ENCODE data around the gene RNF157.
"Not testable (repeated sequence)": the region's sequence is repeated elsewhere in the genome, so short reads cannot be mapped to it uniquely, and the experiment has no call there.

Gene RNF157

DNA sequence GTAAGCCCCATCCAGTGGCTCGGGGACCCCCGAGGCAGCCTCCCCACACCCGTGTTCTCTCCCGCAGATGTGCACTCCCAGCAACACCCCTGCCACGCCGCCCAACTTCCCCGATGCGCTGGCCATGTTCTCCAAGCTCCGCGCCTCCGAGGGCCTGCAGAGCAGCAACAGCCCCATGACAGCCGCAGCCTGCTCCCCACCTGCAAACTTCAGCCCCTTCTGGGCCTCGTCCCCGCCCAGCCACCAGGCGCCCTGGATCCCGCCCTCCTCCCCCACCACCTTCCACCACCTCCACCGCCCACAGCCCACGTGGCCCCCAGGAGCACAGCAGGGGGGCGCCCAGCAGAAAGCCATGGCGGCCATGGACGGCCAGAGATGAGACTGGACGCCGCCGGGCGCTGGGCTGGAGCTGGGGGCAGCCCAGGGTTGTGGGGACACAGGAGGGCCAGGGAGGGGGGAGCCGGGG, 29.9 kb upstream of the RNF157 start:
- DNase-seq: no peak

DNA sequence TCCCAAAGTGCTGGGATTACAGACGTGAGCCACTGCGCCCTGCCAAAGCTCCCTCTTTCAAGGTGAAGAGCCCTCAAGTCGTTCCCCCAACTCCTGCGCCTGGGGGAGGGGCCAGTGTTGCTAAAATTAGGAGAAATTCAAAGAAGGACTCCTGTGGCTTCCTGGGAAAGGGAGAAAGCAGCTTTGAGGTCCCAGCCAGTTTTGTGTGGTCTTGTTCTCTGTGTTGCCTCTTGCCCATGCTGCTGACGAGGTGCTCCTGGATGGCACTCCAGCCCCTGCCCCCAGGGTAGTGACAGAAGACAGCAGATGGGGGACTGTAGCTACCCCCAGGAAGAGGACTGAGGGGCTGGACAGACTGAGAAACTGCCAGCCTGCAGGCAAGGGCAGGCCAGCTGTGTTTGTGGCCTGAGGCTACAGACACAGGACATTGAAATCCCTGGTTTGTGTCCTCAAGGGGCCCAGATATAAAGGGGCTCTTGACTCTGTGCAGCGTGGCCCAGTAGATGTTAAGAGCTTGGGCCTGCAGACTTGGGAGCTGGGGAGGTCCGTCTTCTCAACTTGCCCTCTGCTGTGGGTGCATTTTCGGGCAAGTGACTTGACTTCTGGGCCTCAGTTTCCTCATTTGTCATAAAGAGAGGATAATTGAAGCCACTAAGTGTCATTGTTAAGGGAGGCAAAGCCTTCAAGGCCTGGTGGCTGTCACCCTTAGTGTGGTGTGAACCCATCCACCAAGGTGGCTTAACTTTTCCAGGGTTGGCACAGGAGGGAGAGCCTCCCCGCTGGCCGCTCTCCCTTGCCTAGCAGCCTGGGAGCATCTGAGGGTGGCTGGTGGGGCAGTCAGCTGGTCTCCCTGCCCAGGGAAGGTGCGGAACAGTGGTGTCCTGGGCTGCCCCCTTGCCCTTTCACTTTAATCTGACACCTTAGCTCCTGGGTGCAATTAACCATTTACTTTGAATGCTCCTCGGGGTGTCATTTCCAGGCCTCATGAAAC, 29.0 kb upstream of the RNF157 start:
- no peak for DNase-seq

DNA sequence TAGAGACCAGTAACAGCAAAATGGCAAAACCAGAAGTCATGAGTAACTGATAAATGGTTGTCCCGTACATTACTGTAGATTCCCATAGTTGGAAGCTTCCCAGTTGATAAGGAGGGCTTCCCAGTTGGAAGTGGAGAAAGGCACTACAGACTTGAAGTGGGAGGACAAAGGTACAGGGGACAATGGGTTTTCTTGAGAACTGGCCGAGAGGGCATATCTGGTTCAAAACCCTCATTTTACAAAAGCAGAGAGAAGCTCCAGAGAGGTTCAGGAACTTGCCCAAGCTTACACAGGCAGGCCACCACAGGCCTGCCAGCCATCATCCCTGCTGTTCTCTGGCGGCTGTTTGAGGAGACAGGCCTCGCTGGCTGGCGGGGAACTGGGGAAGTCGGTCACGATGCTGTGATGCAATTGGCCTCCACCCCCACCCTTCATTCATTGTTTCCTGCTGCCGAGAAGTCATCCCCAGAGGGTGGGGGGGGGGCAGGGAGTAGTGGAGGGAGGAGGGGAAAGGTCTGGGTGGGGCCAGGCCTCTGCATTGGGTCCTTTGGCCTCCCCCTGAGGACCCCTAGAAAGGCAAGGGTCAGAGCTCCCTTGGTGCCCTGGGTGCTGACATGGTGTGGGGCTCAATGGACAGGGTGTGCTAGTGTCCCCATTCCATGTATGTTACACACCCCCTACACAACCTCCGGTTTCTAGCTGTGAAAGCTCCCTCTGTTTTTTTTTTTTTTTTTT, 27.9 kb upstream of the RNF157 start:
- DNase-seq: no peak

DNA sequence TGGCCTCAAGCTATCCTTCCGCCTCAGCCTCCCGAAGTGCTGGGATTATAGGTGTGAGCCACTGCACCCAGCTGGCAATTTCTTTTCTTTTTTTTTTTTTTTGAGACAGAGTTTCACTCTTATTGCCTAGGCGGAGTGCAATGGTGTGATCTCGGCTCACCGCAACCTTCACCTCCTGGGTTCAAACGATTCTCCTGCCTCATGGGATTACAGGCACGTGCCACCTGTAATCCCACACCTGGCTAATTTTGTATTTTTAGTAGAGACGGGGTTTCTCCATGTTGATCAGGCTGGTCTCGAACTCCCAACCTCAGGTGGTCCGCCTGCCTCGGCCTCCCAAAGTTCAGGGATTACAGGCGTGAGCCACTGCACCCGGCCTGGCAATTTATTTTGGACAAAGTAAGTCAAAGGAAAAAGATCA, 27.3 kb upstream of the RNF157 start:
- not testable (repeated sequence) for DNase-seq

DNA sequence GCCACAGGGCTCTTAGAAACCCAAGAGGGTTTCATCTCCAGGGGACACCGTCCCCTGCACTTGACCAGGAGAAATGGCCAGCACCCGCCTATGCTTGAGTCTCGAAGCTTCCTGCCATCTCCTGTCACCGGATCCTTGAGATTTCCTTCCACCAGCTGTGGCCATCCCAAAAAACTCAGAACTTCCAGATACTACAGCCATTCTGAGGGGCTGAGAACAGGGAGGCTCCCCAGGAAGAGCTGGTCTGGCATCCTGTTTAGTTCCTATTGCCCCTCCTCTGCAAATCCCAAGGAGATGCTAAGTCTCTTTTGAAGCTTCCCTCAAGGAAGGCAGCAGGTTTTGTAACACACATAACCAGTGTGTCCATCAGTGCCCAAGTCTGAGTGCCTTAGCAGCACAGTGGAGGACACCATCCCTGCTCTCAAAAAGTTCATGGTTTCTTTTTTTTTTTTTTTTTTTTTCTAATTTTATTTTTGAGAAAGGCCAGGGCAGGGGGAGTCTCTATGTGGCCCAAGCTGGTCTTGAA, 26.8 kb upstream of the RNF157 start:
- DNase-seq: no peak

DNA sequence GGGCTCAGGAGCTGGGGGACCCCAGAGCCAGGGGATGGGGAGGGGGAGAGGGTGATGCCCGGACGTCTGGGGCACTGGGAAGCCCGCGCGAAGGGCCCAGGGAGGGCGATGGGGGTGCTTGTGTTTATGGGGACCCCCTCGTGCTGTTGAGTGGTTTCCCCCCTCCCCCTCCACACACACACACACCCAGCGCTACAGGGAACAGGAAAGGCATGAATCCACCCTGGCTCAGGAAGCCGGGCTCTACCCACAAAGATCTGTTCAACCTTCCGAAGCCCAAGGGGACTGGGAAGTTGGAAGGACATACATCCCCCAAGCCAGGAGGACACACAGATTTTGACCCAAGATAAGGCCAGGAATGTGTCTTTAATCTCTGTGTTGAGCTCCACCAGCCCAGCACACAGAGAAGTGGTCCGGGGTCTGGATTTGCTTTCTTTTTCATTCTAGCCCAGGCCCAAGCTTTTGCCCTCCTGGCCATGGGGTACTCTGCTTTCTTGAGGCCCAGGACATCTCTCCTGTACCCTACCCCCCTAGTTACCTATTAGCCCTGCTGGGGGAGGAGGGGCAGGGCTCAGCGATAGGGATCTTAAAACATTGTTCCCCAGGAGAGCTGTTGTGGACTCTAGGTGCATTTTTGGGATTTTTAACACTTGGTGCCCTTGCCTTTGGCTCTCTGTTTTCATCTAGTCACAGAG, 26.1 kb upstream of the RNF157 start:
- no peak for DNase-seq

DNA sequence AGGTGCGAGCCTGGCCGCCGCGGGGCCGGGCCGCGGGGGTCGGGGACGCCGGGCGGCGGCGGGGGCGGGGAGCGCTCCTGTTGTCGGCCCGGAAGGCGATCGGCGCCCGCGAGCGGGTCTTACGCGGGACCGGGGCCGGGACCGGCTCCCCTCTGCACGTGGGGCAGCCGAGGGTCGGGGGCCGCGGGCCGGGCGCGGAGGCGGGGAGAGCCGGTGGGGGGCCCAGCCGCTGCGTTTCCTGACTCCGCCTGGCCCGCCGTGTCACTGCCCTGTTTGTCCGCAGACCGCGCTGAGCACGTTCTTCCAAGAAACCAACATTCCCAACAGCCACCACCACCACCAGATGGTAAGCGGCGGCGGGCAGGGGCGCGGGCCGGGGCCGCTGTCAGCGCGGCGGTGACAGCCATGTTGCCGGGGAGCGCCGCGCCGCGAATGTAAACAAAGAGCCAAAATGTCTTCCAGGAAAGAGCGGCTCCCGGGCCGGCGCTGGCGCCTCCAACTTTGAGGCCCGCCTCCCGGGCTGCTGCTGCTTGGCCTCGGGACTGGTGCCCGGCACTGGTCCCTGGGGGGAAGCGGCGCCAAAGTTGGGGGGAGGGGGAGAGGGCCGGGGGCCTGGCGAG, 25.4 kb upstream of the RNF157 start:
- DNase-seq: peak; percentile 77

DNA sequence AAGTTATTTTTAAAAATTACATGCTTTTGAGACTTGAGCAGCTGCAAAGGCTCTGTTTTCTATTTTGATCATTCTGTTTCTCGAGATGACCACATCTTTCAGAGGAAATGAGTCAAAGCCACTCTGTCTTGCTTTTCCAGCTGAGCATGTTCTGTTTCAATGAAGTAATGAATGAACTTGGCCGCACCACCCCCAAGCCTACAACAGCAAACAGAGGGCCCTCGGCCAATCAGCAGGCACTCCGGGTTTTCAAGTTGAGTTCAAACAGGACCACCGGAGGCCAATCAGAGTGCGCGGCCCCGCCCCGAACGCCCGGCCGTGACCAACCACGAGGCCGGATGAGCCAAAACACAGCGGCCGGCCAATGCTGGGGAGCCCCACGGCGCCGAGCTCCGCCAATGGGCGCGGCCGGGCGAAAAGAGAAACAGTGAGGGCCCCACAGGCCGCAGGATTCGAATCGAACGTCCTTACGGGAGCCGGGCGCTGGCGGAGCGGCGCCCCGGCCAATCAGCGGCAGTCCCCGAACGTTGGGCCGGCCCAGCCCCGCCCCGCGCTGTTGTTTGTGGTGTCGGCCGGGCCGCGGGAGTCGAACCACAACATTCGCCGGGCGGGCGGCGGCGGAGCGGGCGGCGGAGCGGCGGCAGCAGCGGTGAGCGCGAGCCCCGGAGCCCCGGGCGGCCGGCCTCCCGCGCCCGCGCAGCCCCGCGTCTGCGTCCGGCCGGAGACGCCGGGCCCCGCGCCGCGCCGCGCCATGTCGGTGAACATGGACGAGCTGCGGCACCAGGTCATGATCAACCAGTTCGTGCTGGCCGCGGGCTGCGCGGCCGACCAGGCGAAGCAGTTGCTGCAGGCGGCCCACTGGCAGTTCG, 24.7 kb upstream of the RNF157 start, which contains the start of gene UBALD2:
Gene UBALD2 (plus strand): TSS at position 594 of the 869 bp plus-strand sequence. CDS start 158 bp downstream, at position 752.
- peak; percentile 100 for DNase-seq

DNA sequence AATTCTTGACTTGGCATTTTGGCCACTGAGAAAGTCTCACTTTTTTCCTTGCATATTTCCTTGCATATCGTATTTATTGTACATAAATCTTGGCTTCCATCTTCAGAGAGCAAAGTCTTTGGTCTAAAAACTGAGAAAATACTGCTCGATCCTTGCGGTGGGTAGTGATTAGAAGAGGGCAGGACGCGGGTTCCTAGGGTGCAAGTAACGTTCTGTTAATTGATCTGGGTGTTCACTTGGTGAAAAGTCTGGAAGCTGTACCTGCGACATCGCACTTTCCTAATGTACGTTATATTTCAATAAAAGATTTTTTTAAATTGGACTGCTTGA, 24.1 kb upstream of the RNF157 start:
- DNase-seq: no peak

DNA sequence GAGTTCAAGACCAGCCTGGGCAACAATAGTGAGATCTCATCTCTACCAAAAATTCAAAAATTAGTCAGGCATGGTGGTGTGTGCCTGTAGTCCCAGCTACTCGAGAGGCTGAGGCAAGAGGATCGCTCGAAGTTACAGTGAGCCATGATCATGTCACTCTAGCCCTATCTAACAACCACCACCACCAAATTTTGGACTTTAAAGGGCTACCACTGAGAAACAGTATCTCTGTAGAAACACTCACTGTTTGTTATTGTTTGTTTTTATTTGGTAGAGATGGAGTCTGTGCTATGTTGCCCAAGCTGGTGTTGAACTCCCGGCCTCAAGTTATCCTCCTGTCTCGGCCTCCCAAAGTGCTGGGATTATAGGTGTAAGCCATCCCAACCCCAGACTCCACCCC, 23.6 kb upstream of the RNF157 start:
- DNase-seq: no peak

DNA sequence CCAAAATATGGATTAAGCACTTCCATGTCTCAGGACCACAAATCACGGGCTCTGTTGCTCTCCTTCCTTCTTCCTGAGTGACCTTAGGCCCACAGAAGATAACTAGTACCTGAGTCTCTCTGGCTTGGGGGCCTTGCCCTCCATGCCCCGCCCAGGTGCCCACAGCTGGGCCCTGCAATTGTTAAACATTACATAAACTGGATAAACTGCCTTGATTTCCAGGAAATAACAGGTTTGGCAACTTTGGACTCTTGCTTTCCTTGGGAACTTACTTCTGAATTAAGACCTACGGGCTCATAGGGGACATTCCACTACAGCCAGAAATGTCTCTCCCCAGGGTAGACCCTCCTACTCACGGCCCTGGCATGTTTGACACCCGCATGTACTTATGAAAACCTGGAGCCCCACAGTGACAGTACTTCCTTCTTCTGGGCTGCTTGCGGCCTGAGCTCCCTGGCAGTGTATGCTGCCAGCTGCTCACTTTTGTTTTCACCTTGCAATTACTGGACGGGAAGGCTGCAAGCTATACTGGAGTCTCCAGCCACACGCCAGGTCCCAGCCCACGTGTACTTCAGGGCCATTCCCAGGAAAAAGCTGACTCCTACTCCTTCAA, 22.5 kb upstream of the RNF157 start:
- no peak for DNase-seq

DNA sequence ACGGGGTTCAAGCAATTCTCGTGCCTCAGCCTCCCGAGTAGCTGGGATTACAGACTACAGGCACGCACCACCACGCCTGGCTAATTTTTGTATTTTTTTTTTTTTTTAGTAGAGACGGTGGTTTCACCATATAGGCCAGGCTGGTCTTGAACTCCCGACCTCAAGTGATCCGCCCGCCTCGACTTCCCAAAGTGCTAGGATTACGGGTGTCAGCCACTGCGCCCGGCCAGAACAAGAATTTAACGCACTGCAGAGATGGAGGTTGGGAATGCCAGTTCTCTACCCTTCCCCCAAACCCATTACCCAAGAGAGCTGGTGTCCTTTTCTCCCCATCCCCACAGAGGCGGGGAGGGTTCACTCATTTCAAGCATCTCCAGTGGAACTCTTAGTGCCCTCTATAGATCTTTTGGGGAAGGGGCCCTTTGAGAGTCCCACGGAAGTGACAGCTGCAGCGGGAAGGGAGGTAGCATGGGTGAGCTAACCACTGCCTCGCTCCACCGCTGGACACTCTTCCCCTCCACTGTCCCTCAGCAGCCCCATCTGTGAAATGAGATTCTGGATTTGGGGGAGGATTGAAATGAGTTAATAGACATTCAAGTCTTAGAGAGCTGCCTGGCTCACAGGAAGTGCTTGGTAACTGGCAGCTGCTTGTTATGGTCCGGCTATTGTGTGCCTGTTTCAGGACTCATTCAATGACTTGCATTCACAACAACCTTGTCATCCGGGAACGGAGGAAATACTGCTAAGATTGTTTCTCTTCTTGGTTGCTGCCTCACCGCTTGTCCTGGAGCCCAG, 21.3 kb upstream of the RNF157 start:
- DNase-seq: no peak

DNA sequence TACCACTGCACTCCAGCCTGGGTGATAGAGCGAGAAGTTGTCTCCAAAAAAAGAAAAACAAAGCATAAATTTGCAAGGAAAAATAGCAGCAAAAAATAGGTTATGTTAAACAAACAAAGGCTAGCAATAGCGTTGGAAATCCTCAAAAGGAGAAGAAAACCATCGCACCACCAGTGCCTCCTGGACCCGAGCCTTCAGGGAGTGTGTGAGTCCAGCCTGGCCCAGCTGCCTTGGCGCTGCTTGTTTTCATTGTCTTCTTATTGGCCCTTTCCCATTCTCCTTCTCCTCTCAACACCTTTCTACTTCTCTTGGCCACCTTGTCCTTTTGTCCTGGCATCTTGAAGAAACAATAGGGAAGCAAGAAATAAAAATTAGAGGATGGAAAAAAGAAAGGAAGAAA, 20.4 kb upstream of the RNF157 start:
- no peak for DNase-seq

DNA sequence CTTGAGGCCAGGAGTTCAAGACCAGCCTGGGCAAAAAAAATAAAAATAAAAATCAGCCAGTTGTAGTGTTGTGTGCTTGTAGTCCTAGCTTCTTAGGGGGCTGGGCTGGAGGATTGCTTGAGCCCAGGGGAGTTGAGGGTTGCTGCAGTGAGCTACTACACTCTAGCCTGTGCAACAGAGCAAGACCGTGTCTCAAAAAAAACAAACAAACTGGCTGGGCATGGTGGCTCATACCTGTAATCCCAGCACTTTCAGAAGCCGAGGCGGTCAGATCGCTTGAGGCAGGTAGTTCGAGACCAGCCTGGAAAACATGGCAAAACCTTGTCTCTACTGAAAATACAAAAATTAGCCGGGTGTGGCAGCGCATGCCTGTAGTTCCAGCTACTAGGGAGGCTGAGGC, 19.9 kb upstream of the RNF157 start:
- no peak for DNase-seq

DNA sequence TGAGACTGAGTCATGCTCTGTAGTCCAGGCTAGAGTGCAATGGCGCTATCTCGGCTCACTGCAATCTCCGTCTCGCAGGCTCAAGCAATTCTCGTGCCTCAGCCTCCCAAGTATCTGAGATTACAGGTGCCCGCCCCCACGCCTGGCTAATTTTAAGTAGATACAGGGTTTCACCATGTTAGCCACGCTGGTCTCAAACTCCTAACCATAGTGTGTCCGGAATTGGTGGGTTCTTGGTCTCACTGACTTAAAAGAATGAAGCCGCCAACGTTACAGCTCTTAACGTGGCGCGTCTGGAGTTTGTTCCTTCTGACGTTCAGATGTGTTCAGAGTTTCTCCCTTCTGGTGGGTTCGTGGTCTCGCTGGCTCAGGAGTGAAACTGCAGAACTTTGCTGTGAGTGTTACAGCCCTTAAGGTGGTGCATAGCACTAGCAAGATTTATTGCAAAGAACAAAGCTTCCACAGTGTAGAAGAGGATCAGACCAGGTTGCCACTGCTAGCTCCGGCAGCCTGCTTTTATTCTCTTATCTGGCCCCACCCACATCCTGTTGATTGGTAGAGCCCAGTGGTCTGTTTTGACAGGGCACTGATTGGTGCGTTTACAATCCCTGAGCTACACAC, 16.2 kb upstream of the RNF157 start:
- DNase-seq: not testable (repeated sequence)

DNA sequence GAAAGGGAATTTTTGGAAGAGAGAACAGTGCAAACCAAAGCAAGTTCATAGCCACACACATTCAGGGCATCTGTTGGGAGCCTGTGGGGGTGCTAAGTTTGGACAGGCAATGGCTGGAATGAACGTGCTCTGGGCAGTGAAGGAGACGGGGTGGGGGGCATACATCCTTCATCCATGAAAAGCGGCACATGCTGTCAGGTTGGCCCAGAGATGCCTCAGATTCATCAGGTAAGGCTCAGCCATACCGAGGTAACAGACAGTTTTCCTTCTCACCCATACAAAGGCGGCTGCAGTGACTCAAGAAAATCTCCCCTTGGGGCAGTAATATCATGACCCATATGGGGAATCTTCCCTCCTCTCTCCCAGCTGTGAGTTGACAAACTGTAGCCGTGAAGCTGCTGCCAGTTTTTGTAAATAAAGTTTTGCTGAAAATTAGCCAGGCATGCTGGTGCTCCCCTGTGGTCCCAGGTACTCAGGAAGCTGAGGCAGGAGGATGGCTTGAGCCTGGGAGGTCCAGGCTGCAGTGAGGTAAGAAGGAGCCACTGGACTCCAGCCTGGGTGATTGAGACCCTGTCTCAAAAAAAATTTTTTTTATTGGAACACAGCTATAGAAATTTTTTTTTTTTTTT, 15.6 kb upstream of the RNF157 start:
- DNase-seq: no peak

DNA sequence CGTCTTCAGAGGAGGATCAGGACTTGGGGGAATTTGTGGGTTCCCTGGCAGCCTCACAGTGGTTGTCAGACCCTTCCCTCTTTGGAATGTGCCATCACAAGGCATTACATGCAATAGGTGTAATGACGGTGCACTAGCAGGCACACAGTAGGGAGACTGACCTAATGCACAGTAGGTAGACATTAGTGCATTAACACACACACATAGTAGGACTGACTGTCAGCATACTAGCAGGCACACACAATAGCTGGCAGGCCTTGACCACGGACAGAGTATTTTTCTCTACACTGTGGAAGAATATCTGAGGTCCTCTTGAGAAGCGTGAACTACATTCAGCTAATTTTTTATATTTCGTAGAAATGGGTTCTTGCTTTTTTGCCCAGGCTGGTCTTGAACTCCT, 14.0 kb upstream of the RNF157 start:
- DNase-seq: no peak

DNA sequence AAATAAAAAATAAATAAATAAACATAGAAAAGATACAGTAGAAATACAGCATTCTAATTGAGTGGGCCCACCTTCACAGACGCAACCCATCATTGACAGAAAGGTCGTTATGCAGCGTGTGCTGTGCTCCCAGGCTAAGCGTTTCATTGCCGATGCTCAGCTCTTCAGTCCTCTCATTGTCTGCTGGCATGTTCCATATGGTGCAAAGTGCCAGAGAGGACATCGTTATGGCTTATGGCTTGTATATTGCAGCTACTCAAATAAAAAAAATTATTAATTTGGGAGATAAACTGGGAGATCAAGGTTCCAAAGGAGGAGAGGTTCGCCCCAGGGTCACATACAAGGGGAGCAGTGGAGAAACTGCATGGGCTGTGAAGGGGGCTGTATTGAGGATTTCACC, 13.5 kb upstream of the RNF157 start:
- DNase-seq: no peak
